Thyroid gland (tissue), 4 donors: ENCODE results near the gene OR4D2.

ENCODE experiments used
- POLR2A ChIP-seq, 2 donors: fragments of 450-650 bp; IDR thresholded peaks; one replicate each; pipeline ENCODE4 v1.6.1; 2017; ENCODE audit warnings: antibody characterized with exemption in 2 of 2, mild to moderate bottlenecking in 2 of 2, moderate library complexity in 1 of 2
- TF ChIP-seq, protein P1 (sequence below), 6 experiments: fragments of 200-600 bp in 3 of 6; fragments of 450-650 bp in 3 of 6; sonication (generic) in 3 of 6; IDR thresholded peaks; one replicate each; pipeline ENCODE4 v1.5.1; 2016 to 2019; ENCODE audit warnings: antibody characterized with exemption in 6 of 6, mild to moderate bottlenecking in 2 of 6, inconsistent platforms in 1 of 6, moderate library complexity in 1 of 6

DNA sequence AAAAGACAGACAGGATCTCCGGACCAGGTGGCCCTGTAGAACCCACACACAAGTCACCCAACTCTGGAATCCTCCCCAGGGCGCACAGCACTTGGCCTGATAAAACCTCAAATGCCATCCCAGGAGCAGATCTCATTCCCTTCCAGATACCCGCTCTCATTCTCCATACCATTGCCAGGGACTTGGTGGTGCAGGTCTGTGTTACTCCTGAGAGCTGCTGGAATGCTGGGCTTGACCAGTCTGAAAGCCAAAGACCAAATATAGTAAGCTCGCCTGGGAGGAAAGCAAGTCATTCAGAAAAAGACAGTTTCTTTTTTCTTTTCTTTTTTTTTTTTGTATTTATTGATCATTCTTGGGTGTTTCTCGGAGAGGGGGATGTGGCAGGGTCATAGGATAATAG is 41.6 kb downstream of the OR4D2 start:
- TF ChIP-seq, protein P1, sequence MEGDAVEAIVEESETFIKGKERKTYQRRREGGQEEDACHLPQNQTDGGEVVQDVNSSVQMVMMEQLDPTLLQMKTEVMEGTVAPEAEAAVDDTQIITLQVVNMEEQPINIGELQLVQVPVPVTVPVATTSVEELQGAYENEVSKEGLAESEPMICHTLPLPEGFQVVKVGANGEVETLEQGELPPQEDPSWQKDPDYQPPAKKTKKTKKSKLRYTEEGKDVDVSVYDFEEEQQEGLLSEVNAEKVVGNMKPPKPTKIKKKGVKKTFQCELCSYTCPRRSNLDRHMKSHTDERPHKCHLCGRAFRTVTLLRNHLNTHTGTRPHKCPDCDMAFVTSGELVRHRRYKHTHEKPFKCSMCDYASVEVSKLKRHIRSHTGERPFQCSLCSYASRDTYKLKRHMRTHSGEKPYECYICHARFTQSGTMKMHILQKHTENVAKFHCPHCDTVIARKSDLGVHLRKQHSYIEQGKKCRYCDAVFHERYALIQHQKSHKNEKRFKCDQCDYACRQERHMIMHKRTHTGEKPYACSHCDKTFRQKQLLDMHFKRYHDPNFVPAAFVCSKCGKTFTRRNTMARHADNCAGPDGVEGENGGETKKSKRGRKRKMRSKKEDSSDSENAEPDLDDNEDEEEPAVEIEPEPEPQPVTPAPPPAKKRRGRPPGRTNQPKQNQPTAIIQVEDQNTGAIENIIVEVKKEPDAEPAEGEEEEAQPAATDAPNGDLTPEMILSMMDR (IDR thresholded peaks at IDR 0.05), result no peak
- TF ChIP-seq POLR2A (IDR thresholded peaks at IDR 0.05), result no peak
